ENCODE results near the gene SLC17A5. TPM values are rescaled to one million over a fixed set of nuclear protein-coding genes. Genes with fewer than 3 reads are reported as not detected.
"Not testable (repeated sequence)": the region's sequence is repeated elsewhere in the genome, so short reads cannot be mapped to it uniquely, and the experiment has no call there.

SLC17A5 gene
- total RNA-seq, 2 experiments from 2014 or later = 7.4 to 9.6 TPM

GRCh38 chr6:73680289-73680918, 26.6 kb upstream of the SLC17A5 start:
- CTCF ChIA-PET (ENCODE audit: unreplicated experiment) = no interaction called here

GRCh38 chr6:73679846-73680245, 26.1 kb upstream of the SLC17A5 start:
- H3K9me3 ChIP-seq (ENCODE audit: low read length); POLR2A ChIA-PET; H3K27ac ChIP-seq (ENCODE audit: low read depth, low read length, poor library complexity, severe bottlenecking); DNase-seq (ENCODE audit: low spot score); H3K4me1 ChIP-seq (ENCODE audit: insufficient read depth, low read length, poor library complexity, severe bottlenecking); H3K4me3 ChIP-seq (ENCODE audit: low read depth, low read length, poor library complexity, severe bottlenecking); H4K20me1 ChIP-seq (ENCODE audit: insufficient read depth, low read length); intact Hi-C loops (cut with micrococcal nuclease; ENCODE audit: unreplicated experiment); H3K4me2 ChIP-seq (ENCODE audit: low read length); BruUV-seq (replicated peaks); H3K79me2 ChIP-seq (ENCODE audit: insufficient read depth, low read depth, low read length); H3K9me2 ChIP-seq (ENCODE audit: insufficient read depth, low read length); H3K36me3 ChIP-seq (ENCODE audit: insufficient read depth, low read length); H2AFZ ChIP-seq (ENCODE audit: low read length); CTCF ChIA-PET (ENCODE audit: unreplicated experiment): not testable (repeated sequence)

More at GRCh38 chr6:73680289-73680918, 26.6 kb upstream of the SLC17A5 start:
- H2AFZ ChIP-seq (ENCODE audit: low read length) = no peak overlapping the region
- intact Hi-C loops (cut with micrococcal nuclease; ENCODE audit: unreplicated experiment) = no loop called here
- no peak for DNase-seq (ENCODE audit: low spot score)
- POLR2A ChIA-PET = interaction anchor here (0.7 kb wide), 1 partner anchor 221 kb away, joined by 3 read pairs; no protein-coding TSS in a partner anchor
- no peaks in the 10 kb centered on the region for H3K9me2 ChIP-seq (ENCODE audit: insufficient read depth, low read length)
- H3K4me2 ChIP-seq (ENCODE audit: low read length) = no peak overlapping the region
- no peak overlapping the region for H3K4me3 ChIP-seq (ENCODE audit: low read depth, low read length, poor library complexity, severe bottlenecking)
- no peaks in the 10 kb centered on the region for H3K79me2 ChIP-seq (ENCODE audit: insufficient read depth, low read depth, low read length)
- no peaks in the 10 kb centered on the region for H3K36me3 ChIP-seq (ENCODE audit: insufficient read depth, low read length)
- H3K4me1 ChIP-seq (ENCODE audit: insufficient read depth, low read length, poor library complexity, severe bottlenecking) = no peaks in the 10 kb centered on the region
- H3K9me3 ChIP-seq (ENCODE audit: low read length) = no peaks in the 10 kb centered on the region
- TF ChIP-seq, protein P1, sequence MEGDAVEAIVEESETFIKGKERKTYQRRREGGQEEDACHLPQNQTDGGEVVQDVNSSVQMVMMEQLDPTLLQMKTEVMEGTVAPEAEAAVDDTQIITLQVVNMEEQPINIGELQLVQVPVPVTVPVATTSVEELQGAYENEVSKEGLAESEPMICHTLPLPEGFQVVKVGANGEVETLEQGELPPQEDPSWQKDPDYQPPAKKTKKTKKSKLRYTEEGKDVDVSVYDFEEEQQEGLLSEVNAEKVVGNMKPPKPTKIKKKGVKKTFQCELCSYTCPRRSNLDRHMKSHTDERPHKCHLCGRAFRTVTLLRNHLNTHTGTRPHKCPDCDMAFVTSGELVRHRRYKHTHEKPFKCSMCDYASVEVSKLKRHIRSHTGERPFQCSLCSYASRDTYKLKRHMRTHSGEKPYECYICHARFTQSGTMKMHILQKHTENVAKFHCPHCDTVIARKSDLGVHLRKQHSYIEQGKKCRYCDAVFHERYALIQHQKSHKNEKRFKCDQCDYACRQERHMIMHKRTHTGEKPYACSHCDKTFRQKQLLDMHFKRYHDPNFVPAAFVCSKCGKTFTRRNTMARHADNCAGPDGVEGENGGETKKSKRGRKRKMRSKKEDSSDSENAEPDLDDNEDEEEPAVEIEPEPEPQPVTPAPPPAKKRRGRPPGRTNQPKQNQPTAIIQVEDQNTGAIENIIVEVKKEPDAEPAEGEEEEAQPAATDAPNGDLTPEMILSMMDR (conservative IDR thresholded peaks at IDR 0.05; ENCODE audit: low read length) = no peak
- no peak for TF ChIP-seq EZH2phosphoT487 (IDR thresholded peaks at IDR 0.05; ENCODE audit: borderline replicate concordance, low read depth, low read length)
- no TSS peak for BruUV-seq (replicated peaks)
- H4K20me1 ChIP-seq (ENCODE audit: insufficient read depth, low read length) = no peaks in the 10 kb centered on the region
- no peak overlapping the region for H3K27ac ChIP-seq (ENCODE audit: low read depth, low read length, poor library complexity, severe bottlenecking)

DNA sequence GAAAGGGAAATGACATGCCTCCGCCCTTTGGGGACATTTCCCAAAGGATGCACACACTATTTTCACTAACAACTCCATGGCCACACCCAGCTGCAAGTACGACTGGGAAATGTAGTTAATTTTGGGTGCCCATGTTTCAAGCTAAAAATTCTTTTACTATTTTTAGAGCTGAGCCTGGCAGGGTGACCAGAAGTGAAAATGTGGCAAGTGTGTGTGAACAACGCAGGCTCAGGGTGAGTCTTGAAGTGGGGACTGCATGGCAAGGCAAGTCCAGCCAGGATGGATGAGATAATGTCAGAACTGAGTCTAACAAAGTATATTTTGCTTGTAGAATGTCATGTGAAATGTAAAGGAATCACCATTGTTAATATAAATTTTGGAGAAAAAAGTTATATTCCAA, 25.2 kb upstream of the SLC17A5 start:
- H3K9me2 ChIP-seq (ENCODE audit: insufficient read depth, low read length) = no peaks in the 10 kb centered on the region
- TF ChIP-seq, protein P1 (conservative IDR thresholded peaks at IDR 0.05; ENCODE audit: low read length) = no peak
- TF ChIP-seq EZH2phosphoT487 (IDR thresholded peaks at IDR 0.05; ENCODE audit: borderline replicate concordance, low read depth, low read length) = no peak
- ChIA-PET CTCF (ENCODE audit: unreplicated experiment) (no interaction called here), POLR2A (interaction anchor here (0.7 kb wide), 2 partner anchors 1061 to 1576 kb away, joined by 3 to 8 read pairs; no protein-coding TSS in a partner anchor)
- H2AFZ ChIP-seq (ENCODE audit: low read length) = no peak overlapping the region
- H3K4me1 ChIP-seq (ENCODE audit: insufficient read depth, low read length, poor library complexity, severe bottlenecking) = no peaks in the 10 kb centered on the region
- no peaks in the 10 kb centered on the region for H3K79me2 ChIP-seq (ENCODE audit: insufficient read depth, low read depth, low read length)
- H3K27ac ChIP-seq (ENCODE audit: low read depth, low read length, poor library complexity, severe bottlenecking) = no peak overlapping the region
- intact Hi-C loops (cut with micrococcal nuclease; ENCODE audit: unreplicated experiment) = no loop called here
- H3K9me3 ChIP-seq (ENCODE audit: low read length) = no peaks in the 10 kb centered on the region
- no peak overlapping the region for H3K4me2 ChIP-seq (ENCODE audit: low read length)
- H3K4me3 ChIP-seq (ENCODE audit: low read depth, low read length, poor library complexity, severe bottlenecking) = no peak overlapping the region
- no TSS peak for BruUV-seq (replicated peaks)
- no peaks in the 10 kb centered on the region for H3K36me3 ChIP-seq (ENCODE audit: insufficient read depth, low read length)
- no peaks in the 10 kb centered on the region for H4K20me1 ChIP-seq (ENCODE audit: insufficient read depth, low read length)
- no peak for DNase-seq (ENCODE audit: low spot score)
